Measurements from ENCODE around the gene ACTL10.
A peak's percentile ranks its signal among the peaks of the same experiment; 100 is the strongest.

- TF ChIP-seq POLR2A (IDR thresholded peaks at IDR 0.05) (no peak), POLR2AphosphoS5 (IDR thresholded peaks at IDR 0.05) (peak in 1 of 3 donors; percentile 24)
- TF ChIP-seq, protein P1, sequence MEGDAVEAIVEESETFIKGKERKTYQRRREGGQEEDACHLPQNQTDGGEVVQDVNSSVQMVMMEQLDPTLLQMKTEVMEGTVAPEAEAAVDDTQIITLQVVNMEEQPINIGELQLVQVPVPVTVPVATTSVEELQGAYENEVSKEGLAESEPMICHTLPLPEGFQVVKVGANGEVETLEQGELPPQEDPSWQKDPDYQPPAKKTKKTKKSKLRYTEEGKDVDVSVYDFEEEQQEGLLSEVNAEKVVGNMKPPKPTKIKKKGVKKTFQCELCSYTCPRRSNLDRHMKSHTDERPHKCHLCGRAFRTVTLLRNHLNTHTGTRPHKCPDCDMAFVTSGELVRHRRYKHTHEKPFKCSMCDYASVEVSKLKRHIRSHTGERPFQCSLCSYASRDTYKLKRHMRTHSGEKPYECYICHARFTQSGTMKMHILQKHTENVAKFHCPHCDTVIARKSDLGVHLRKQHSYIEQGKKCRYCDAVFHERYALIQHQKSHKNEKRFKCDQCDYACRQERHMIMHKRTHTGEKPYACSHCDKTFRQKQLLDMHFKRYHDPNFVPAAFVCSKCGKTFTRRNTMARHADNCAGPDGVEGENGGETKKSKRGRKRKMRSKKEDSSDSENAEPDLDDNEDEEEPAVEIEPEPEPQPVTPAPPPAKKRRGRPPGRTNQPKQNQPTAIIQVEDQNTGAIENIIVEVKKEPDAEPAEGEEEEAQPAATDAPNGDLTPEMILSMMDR (IDR thresholded peaks at IDR 0.05 in 8 of 11, conservative IDR thresholded peaks at IDR 0.05 in 3 of 11) = no peak
Measured at GRCh38 chr20:33648396-33649004, 18.2 kb upstream of the ACTL10 start.
